ENCODE results near the gene APEH. TPM values are rescaled to one million over a fixed set of nuclear protein-coding genes. Genes with fewer than 3 reads are reported as not detected.

APEH gene
- total and polyA plus RNA-seq, 10 of the 15 experiments (the other 5 are each of a cell fraction or from before 2014, with no cell fraction given): 74.4 to 214 (median 131) TPM

DNA sequence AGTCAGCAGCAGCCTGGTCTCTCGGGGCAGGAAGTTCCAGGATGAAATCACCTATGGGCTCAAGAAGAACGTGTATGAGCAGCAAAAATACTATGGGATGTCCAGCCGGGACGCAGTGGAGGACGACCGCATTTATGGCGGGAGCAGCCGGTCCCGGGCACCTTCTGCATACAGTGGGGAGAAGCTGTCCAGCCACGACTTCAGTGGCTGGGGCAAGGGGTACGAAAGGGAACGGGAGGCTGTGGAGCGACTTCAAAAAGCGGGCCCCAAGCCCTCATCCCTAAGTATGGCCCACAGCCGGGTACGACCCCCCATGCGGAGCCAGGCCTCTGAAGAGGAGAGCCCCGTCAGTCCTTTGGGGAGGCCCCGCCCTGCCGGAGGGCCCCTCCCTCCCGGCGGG is 12.1 kb upstream of the APEH start:
- no peak overlapping the region for H3K9ac ChIP-seq (ENCODE audit: control insufficient read depth, insufficient read depth, low read length)
- H3K4me1 ChIP-seq (ENCODE audit: control insufficient read depth, insufficient read depth, low read length): no peaks in the 10 kb centered on the region
- H3K79me2 ChIP-seq (ENCODE audit: control insufficient read depth, insufficient read depth, low read length): no peaks in the 10 kb centered on the region
- 43% methylated on average over 21 of the region's 22 CpGs for WGBS (ENCODE audit: insufficient coverage, insufficient replicate concordance, low lambda C conversion rate, missing lambda C conversion rate)
- BruUV-seq (replicated peaks): no TSS peak
- ChIA-PET SMC1A (ENCODE audit: uncharacterized antibody, unreplicated experiment) (no interaction called here), RAD21 (ENCODE audit: unreplicated experiment) (no interaction called here), CTCF (no interaction called here), POLR2A (no interaction called here)
- no peaks in the 10 kb centered on the region for H3K36me3 ChIP-seq (ENCODE audit: control insufficient read depth in 2 of 2, insufficient read depth in 2 of 2, low read length in 1 of 2)
- ATAC-seq (no peak), DNase-seq (ENCODE audit: low read depth, low spot score) (no peak), FAIRE-seq (no peak)
- no peak overlapping the region for H2AFZ ChIP-seq (ENCODE audit: control insufficient read depth, low read depth, low read length)
- in situ Hi-C loops (cut with MboI): no loop called here
- H3K27me3 ChIP-seq (replicated peaks in 1 of 2; ENCODE audit: control insufficient read depth in 2 of 2, insufficient read depth in 2 of 2, low read length in 1 of 2): no peaks in the 10 kb centered on the region
- no peaks in the 10 kb centered on the region for H3K9me3 ChIP-seq (replicated peaks; ENCODE audit: control insufficient read depth, insufficient read depth, low read length)
- TF ChIP-seq SIX5 (IDR thresholded peaks at IDR 0.05; ENCODE audit: low read depth, low read length, severe bottlenecking) (no peak), CREB1 (IDR thresholded peaks at IDR 0.05; ENCODE audit: low read depth) (no peak), PBX3 (IDR thresholded peaks at IDR 0.05; ENCODE audit: insufficient replicate concordance, low read depth, low read length) (no peak), PML (IDR thresholded peaks at IDR 0.05; ENCODE audit: low read length) (no peak), MYC (IDR thresholded peaks at IDR 0.05; ENCODE audit: insufficient read depth, insufficient read length, insufficient replicate concordance, low read length, severe bottlenecking) (no peak), CREM (IDR thresholded peaks at IDR 0.05; ENCODE audit: low read depth) (no peak), JUNB (IDR thresholded peaks at IDR 0.05) (no peak), MYB (IDR thresholded peaks at IDR 0.05; ENCODE audit: borderline replicate concordance, low read depth, low read length) (no peak), TARDBP (IDR thresholded peaks at IDR 0.05; ENCODE audit: borderline replicate concordance) (no peak), EED (IDR thresholded peaks at IDR 0.05; ENCODE audit: low read depth) (no peak), BMI1 (IDR thresholded peaks at IDR 0.05; ENCODE audit: borderline replicate concordance) (no peak)
- H3K4me2 ChIP-seq (ENCODE audit: control insufficient read depth, insufficient read depth): no peak overlapping the region
- H3K27ac ChIP-seq (ENCODE audit: control insufficient read depth, insufficient read depth): no peak overlapping the region
- H3K4me3 ChIP-seq: no peak overlapping the region
- intact Hi-C loops (cut with micrococcal nuclease; ENCODE audit: unreplicated experiment): no loop called here
- H4K20me1 ChIP-seq (ENCODE audit: control insufficient read depth, insufficient read depth): no peaks in the 10 kb centered on the region

All from GM12878 (cell line).